Activated effector memory CD4-positive, alpha-beta T cell treated with Interleukin-2 at 50 U/mL for 16 hours (primary cell): ENCODE data around the gene SWI5.

Experiments used
- DNase-seq: peaks from one replicate; pipeline ENCODE4 v3.0.0-alpha.2; 2020

Gene SWI5

DNA sequence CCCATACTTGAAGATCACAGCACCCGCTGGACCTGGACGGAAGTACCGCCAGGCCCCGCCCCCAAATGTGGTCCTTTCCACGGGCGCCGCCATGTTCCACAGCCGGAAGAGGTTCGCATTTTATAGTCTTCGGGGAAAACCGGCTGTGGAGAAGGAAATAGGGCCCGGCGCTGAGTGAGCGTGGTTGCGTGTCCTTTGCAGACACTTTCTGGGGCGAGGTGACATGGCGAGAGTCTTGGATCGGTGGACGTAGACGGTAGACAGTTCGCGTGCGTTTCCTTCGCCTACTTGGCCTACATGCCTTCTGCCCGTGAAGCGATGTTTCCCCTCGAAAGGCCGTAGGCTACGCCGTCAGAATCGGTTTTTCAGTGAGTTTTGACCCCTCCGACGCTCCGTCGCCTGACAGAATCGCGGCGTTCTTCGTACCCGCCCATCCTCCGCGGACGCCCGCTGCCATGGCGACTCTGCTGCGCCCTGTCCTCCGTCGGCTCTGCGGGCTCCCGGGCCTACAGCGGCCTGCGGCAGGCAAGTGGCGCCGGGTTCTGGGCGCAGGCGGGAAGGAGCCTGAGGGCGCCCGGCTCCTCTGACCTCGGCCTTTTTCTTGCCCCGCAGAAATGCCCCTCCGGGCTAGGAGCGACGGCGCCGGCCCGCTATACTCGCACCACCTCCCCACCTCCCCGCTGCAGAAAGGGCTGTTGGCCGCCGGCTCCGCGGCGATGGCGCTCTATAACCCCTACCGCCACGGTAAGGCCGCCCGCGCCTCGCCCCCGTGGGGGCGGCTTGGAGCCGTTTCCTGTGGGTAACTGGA lies 46.5 kb downstream of the SWI5 start, which contains the start of the genes COQ4 and TRUB2:
Gene COQ4 (plus strand): TSS at position 436 of the 808 bp plus-strand sequence. CDS start 20 bp downstream, at position 456.
Gene TRUB2 (minus strand): TSS at position 44 of the 808 bp plus-strand sequence. CDS start 39 bp downstream, at position 5.
- DNase-seq = peak; percentile 90

DNA sequence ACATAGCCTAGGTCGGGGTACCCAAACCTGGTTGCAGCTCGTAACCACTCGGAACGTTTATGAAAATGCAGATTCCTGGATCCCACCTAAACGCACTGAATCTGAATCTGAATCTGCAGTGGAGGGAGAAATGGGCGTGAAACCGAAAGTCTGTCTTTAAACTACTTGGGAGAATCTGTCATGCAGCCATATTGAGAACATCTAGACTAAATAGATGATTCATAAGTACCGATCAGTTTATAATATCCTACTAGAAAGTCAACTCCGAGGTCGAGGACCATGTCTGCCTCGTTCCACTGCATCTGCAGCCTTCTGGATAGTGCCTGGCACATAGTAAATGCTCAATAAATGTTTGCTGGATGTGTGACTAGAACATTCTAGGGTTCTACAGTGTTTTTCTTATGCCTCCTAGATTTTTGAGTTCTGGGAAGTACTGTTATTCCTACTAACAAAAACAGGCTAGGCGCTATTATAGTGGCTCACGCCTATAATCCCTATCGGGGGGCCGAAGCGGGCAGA lies 47.2 kb downstream of the SWI5 start:
- no peak for DNase-seq

DNA sequence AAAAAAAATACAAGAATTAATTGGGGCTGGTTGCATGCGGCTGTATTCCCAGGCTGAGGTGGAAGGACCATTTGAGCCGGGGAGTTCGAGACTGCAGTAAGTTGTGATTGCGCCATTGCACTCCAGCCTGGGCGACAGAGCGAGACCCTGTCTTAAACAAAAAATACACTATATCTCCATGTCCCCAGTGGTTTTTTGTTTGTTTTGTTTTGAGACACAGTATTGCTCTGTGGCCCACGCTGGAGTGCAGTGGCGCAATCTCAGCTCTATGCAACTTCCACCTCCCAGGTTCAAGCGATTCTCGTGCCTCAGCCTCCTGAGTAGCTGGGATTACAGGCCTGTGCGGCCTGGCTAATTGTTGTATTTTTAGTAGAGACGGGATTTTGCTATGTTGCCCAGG lies 47.7 kb downstream of the SWI5 start:
- no peak for DNase-seq

DNA sequence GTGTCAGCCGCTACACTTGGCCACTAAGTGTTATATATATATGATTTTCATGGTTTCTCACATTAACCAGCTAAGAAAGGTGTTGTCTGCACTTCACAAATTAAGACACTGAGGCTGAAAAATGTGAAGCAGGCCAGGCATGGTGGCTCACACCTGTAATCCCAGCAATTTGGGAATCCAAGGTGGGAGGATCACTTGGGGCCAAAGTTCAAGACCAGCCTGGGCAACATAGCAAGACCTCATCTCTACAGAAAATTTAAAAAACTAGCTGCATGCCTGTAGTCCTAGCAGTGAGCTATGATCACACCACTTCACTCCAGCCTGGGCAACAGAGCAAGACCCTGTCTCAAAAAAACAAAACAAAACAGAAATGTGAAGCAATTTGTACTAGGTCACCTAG lies 48.3 kb downstream of the SWI5 start:
- DNase-seq = no peak

DNA sequence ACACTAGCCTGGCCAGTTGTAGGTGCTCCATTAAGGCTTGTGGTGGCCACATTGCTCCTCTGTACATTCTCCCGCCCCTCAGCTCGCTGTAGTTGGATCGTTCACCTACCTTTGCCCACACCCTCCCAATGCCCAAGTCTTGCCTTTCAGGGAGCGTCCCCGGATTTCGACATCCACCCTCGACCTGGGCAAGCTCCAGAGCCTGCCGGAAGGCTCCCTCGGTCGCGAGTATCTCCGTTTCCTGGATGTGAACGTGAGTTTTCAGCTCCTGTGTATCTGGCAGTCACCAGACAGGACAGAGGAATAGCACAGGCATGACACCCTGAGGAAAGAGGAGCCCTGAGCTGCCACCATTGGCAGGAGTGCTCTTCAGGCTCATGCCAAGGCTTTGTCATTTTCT lies 49.6 kb downstream of the SWI5 start:
- DNase-seq = no peak

DNA sequence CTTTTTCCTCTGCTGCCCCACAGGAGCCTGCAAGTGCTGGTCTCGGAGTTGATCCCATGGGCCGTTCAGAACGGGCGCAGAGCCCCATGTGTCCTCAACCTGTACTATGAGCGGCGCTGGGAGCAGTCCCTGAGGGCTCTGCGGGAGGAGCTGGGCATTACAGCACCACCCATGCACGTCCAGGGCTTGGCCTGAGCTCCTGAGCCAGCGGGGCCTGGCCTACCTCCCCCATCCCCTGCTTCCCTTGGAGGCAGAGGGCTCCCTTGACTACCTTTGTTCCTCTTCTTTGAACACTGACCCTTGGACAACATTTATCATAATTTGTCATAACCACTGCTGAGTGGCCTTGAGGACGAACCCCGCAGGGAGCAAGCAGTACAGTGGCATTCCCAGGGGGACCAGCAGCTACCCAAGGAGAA lies 57.4 kb downstream of the SWI5 start:
- DNase-seq = no peak

DNA sequence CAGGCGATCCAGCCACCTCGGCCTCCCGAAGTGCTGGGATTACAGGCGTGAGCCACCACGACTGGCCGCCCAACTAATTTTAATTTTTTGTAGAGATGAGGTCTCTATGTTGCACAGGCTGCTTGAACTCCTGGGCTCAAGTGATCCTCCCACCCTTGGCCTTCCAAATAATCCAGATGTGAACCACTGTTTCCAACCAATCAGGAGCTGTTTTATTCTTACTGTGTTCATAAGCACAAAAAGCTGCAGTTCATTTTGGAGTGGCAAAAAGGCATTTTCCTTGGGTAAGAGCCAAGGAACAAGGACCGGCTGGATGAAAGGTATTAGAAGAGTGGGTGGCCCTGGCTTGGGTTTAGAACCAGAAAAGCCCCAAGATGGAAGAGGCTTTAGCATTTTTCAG lies 59.1 kb downstream of the SWI5 start:
- DNase-seq = no peak

DNA sequence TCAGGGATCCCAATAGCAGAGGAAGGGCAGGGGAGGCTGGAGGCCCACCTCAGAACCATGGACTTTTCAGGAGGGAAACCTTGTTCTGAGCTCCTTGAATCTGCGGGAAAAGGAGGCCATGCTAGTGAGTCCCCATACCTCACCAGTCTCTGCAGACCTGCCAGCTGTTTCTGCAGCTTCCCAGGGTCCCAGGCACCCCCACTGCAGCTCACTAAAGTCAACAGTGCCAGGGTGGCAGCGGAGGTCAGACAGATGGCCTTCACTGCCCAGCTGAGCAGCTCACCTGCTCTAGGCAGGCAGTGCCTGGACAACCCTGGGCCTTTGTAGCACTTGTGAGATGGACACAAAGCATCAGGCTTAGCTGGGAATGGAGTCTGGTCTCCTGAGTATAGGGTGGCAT lies 59.8 kb downstream of the SWI5 start:
- no peak for DNase-seq

DNA sequence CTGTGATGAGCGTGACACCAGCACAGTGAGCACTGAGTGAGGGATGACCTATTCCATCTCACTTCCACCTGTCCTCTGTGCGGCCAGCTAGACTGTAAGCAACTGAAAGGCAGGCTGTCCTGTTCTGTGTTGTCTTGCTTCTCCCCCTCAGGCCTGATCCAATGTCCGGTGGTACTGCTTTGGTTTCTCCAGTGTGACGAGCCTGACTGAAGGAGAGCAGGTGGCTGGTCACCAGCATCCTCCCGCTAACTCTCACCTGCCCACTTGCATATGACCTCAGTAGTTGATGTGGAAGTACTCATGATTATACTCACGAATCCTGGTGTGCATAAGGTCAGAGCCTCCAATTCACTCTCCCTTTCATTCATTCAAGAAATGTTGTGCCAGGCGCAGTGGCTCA lies 61.9 kb downstream of the SWI5 start:
- no peak for DNase-seq
